Prostate gland (tissue), 2 donors: ENCODE data around the gene GIPC1.
A peak's percentile ranks its signal among the peaks of the same experiment; 100 is the strongest.

Experiments
- CTCF ChIP-seq, 4 experiments: fragments of 200-600 bp in 2 of 4; fragments of 450-650 bp in 2 of 4; sonication (generic) in 2 of 4; IDR thresholded peaks; 1 replicate in 3 of 4; 2 replicates in 1 of 4; pipeline ENCODE4 v1.5.1; 2016 to 2019; ENCODE audit warnings: antibody characterized with exemption in 4 of 4, mild to moderate bottlenecking in 2 of 4, moderate library complexity in 2 of 4
- POLR2A ChIP-seq: fragments of 450-650 bp; IDR thresholded peaks from one replicate; pipeline ENCODE4 v1.6.1; 2016; ENCODE audit warnings: antibody characterized with exemption, mild to moderate bottlenecking

- no peak for TF ChIP-seq CTCF (IDR thresholded peaks at IDR 0.05)
- peak; percentile 82 for TF ChIP-seq POLR2A
These were observed at the start of gene GIPC1 for GRCh38 chr19:14496029-14496833.
